Measurements from ENCODE around the gene PLA2G12A.

PLA2G12A gene
- total RNA-seq = 11.1 to 13.5 reads per million in 2 donors

GRCh38 chr4:109729718-109730618 is at the start of gene PLA2G12A:
Gene PLA2G12A (minus strand): TSS chr4:109730070. CDS start chr4:109729809, 261 bp downstream.
- DNase-seq = peak; percentile 70

GRCh38 chr4:109764789-109765402 is 35.0 kb upstream of the PLA2G12A start:
- DNase-seq = no peak

- no peak for DNase-seq
Observed at GRCh38 chr4:109764376-109764775, 34.5 kb upstream of the PLA2G12A start.

GRCh38 chr4:109760682-109761081 is 30.8 kb upstream of the PLA2G12A start:
- DNase-seq = no peak

GRCh38 chr4:109755656-109756055 is 25.8 kb upstream of the PLA2G12A start:
- DNase-seq = no peak

- DNase-seq = no peak
Observed at GRCh38 chr4:109754093-109754857, 24.4 kb upstream of the PLA2G12A start.

GRCh38 chr4:109752525-109752924 is 22.7 kb upstream of the PLA2G12A start:
- no peak for DNase-seq

GRCh38 chr4:109751852-109752251 is 22.0 kb upstream of the PLA2G12A start:
- DNase-seq = no peak

- no peak for DNase-seq
Observed at GRCh38 chr4:109750652-109751244, 20.9 kb upstream of the PLA2G12A start.

GRCh38 chr4:109749388-109750082 is 19.7 kb upstream of the PLA2G12A start:
- DNase-seq = no peak

GRCh38 chr4:109748114-109748513 is 18.2 kb upstream of the PLA2G12A start:
- no peak for DNase-seq

- no peak for DNase-seq
Observed at GRCh38 chr4:109746728-109747127, 16.9 kb upstream of the PLA2G12A start.

- no peak for DNase-seq
Observed at GRCh38 chr4:109745830-109746229, 16.0 kb upstream of the PLA2G12A start.

GRCh38 chr4:109739547-109739946 is 9.7 kb upstream of the PLA2G12A start:
- DNase-seq = no peak

- DNase-seq = no peak
Observed at GRCh38 chr4:109738104-109738872, 8.4 kb upstream of the PLA2G12A start.

GRCh38 chr4:109735566-109736365 is 5.9 kb upstream of the PLA2G12A start:
- DNase-seq = no peak

GRCh38 chr4:109733728-109734127 is 3.9 kb upstream of the PLA2G12A start:
- no peak for DNase-seq

- no peak for DNase-seq
Observed at GRCh38 chr4:109730619-109731545, 1.0 kb upstream of the PLA2G12A start.

GRCh38 chr4:109729117-109729717 is 653 bp downstream of the PLA2G12A start:
- no peak for DNase-seq

Data from T-helper 9 cell (primary cell).